Chondrocyte (in vitro differentiated cells): Measurements from ENCODE around the gene SLC2A11. TPM values are rescaled to one million over a fixed set of nuclear protein-coding genes. Genes with fewer than 3 reads are reported as not detected.

Experiments used
- DNase-seq: peaks from one replicate; pipeline ENCODE4 v3.0.0; 2021; ENCODE audit warnings: mixed read lengths, low spot score
- H3K27ac Mint-ChIP-seq: one replicate; pipeline ENCODE4 v1.8.0; 2021; ENCODE audit warnings: mild to moderate bottlenecking, moderate library complexity, mixed read lengths; ENCODE audit not compliant: unreplicated experiment
- H3K27me3 Mint-ChIP-seq: 2 replicates; pipeline ENCODE4 v1.8.0; 2021; ENCODE audit warnings: low read depth, mixed read lengths
- H3K36me3 Mint-ChIP-seq: 2 replicates; pipeline ENCODE4 v1.8.0; 2021; ENCODE audit warnings: low read depth, mixed read lengths
- H3K4me1 Mint-ChIP-seq: 2 replicates; pipeline ENCODE4 v1.8.0; 2021; ENCODE audit warnings: low read depth, mild to moderate bottlenecking, mixed read lengths
- H3K4me3 Mint-ChIP-seq: one replicate; pipeline ENCODE4 v1.8.0; 2021; ENCODE audit warnings: mild to moderate bottlenecking, moderate library complexity, mixed read lengths; ENCODE audit not compliant: unreplicated experiment
- H3K9me3 Mint-ChIP-seq: 2 replicates; pipeline ENCODE4 v1.8.0; 2021; ENCODE audit warnings: low read depth, mixed read lengths
- CTCF ChIP-seq: fragments of 200-600 bp; sonication (generic); IDR thresholded peaks from 2 replicates; pipeline ENCODE4 v1.5.0; 2021; ENCODE audit warnings: antibody characterized with exemption, mild to moderate bottlenecking, moderate library complexity
- total RNA-seq: library from RNA; stranded (reverse); gene quantifications from 3 replicates; pipeline ENCODE4 v1.2.1, GENCODE V29; 2021

Gene SLC2A11
- total RNA-seq, 1 donor from 2014 or later: 14.8 TPM

- peak; percentile 50 for TF ChIP-seq CTCF
- Mint-ChIP-seq H3K4me3 (no peak overlapping the region), H3K27ac (peak overlapping the region; percentile 92), H3K27me3 (no peaks in the 10 kb centered on the region), H3K4me1 (peaks cover 17% of the 10 kb centered on the region), H3K9me3 (no peaks in the 10 kb centered on the region), H3K36me3 (no peaks in the 10 kb centered on the region)
- DNase-seq: no peak
Measured at GRCh38 chr22:23888615-23889401, 31.1 kb downstream of the SLC2A11 start.

GRCh38 chr22:23889620-23890019 lies 31.9 kb downstream of the SLC2A11 start:
- no peak for TF ChIP-seq CTCF
- peak overlapping the region; percentile 68 for H3K27ac Mint-ChIP-seq
- peaks cover 18% of the 10 kb centered on the region for H3K4me1 Mint-ChIP-seq
- no peaks in the 10 kb centered on the region for H3K36me3 Mint-ChIP-seq
- no peak overlapping the region for H3K4me3 Mint-ChIP-seq
- no peaks in the 10 kb centered on the region for H3K27me3 Mint-ChIP-seq
- no peak for DNase-seq
- no peaks in the 10 kb centered on the region for H3K9me3 Mint-ChIP-seq

- H3K4me3 Mint-ChIP-seq: no peak overlapping the region
- TF ChIP-seq CTCF: no peak
- no peaks in the 10 kb centered on the region for H3K9me3 Mint-ChIP-seq
- H3K27ac Mint-ChIP-seq: no peak overlapping the region
- no peaks in the 10 kb centered on the region for H3K36me3 Mint-ChIP-seq
- peaks cover 29% of the 10 kb centered on the region for H3K4me1 Mint-ChIP-seq
- DNase-seq: no peak
- no peaks in the 10 kb centered on the region for H3K27me3 Mint-ChIP-seq
Measured at GRCh38 chr22:23891726-23892125, 34.1 kb downstream of the SLC2A11 start.

GRCh38 chr22:23892130-23892529 lies 34.5 kb downstream of the SLC2A11 start:
- DNase-seq: no peak
- TF ChIP-seq CTCF: no peak
- H3K4me3 Mint-ChIP-seq: no peak overlapping the region
- H3K36me3 Mint-ChIP-seq: peaks cover 3% of the 10 kb centered on the region
- peaks cover 32% of the 10 kb centered on the region for H3K4me1 Mint-ChIP-seq
- no peaks in the 10 kb centered on the region for H3K9me3 Mint-ChIP-seq
- no peak overlapping the region for H3K27ac Mint-ChIP-seq
- H3K27me3 Mint-ChIP-seq: no peaks in the 10 kb centered on the region

- Mint-ChIP-seq H3K36me3 (peaks cover 4% of the 10 kb centered on the region), H3K27me3 (no peaks in the 10 kb centered on the region), H3K27ac (no peak overlapping the region), H3K4me3 (no peak overlapping the region), H3K4me1 (peaks cover 35% of the 10 kb centered on the region), H3K9me3 (no peaks in the 10 kb centered on the region)
- no peak for TF ChIP-seq CTCF
- no peak for DNase-seq
Measured at GRCh38 chr22:23892706-23893105, 35.0 kb downstream of the SLC2A11 start.
